Inflammatory macrophage treated with lipopolysaccharide for 1 hour (primary cell): ENCODE measurements around the gene ALMS1.
"Not testable (repeated sequence)": the region's sequence is repeated elsewhere in the genome, so short reads cannot be mapped to it uniquely, and the experiment has no call there.

Source experiments
- DNase-seq, 2 donors: peaks; one replicate each; pipeline ENCODE4 v3.0.0-alpha.2; 2020 to 2022

Gene ALMS1, protein sequence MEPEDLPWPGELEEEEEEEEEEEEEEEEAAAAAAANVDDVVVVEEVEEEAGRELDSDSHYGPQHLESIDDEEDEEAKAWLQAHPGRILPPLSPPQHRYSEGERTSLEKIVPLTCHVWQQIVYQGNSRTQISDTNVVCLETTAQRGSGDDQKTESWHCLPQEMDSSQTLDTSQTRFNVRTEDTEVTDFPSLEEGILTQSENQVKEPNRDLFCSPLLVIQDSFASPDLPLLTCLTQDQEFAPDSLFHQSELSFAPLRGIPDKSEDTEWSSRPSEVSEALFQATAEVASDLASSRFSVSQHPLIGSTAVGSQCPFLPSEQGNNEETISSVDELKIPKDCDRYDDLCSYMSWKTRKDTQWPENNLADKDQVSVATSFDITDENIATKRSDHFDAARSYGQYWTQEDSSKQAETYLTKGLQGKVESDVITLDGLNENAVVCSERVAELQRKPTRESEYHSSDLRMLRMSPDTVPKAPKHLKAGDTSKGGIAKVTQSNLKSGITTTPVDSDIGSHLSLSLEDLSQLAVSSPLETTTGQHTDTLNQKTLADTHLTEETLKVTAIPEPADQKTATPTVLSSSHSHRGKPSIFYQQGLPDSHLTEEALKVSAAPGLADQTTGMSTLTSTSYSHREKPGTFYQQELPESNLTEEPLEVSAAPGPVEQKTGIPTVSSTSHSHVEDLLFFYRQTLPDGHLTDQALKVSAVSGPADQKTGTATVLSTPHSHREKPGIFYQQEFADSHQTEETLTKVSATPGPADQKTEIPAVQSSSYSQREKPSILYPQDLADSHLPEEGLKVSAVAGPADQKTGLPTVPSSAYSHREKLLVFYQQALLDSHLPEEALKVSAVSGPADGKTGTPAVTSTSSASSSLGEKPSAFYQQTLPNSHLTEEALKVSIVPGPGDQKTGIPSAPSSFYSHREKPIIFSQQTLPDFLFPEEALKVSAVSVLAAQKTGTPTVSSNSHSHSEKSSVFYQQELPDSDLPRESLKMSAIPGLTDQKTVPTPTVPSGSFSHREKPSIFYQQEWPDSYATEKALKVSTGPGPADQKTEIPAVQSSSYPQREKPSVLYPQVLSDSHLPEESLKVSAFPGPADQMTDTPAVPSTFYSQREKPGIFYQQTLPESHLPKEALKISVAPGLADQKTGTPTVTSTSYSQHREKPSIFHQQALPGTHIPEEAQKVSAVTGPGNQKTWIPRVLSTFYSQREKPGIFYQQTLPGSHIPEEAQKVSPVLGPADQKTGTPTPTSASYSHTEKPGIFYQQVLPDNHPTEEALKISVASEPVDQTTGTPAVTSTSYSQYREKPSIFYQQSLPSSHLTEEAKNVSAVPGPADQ (N-terminal part only)

GRCh38 chr2:73385504-73386341 lies at the start of gene ALMS1:
TSS of gene ALMS1 (plus strand) at chr2:73385836. CDS start at chr2:73385869, 33 bp downstream.
- DNase-seq, result peak; percentile 90 to 91

DNA sequence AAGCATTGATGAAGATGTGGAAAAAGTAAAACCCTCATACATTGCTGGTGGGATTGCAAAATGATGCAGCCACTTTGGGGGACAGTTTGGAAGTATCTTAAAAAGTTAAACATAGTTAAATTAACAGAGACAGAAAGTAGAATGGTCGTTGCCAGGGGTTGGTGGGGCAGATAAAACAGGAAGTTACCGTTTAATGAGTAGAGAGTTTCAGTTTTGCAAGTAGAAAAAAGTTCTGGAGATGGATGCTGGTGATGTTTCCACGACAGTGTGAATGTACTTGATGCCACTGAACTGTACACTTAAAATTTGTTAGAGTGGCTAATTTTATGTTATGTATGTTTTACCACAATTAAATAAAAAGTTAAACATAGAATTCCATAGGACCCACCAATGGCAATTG lies 47.8 kb upstream of the ALMS1 start:
- DNase-seq, result no peak

DNA sequence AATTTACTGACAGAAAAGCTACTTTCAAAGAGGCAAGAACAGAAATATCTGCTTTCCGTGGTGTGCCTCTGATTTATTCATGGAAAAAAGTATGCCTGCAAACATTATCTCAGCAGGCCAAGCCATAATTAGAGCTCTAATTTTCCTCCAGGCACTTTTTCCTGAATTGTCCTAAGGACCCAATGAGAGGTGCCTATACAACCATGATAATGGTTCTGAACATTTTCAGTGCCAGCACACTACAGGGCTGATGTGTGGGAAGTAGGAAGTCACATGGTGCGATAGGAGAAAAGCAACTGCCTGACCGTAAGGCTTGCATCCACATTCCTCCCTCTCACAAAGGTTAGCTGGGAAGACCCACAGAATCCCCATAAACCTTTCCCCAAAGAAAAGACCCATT lies 46.4 kb upstream of the ALMS1 start:
- no peak for DNase-seq

DNA sequence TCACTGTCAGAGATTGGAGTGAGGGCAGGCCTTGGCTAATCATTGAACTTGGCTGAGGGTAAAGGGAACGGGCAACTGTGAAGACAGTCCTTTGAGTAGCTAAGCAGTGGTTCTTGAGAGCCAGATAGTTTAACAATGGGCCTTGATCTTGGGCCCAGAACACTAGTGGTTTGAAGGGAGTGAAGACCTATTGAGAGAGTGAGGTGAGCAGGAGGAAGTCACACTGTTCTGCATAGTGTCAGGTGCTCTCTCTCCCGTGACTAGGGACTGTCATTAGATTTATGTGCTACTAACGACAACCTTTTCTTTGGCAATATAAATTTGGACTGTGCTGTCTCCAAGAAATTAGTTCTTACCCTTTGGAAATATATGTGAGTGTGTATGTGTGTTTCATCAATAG lies 44.6 kb upstream of the ALMS1 start:
- DNase-seq, result no peak

DNA sequence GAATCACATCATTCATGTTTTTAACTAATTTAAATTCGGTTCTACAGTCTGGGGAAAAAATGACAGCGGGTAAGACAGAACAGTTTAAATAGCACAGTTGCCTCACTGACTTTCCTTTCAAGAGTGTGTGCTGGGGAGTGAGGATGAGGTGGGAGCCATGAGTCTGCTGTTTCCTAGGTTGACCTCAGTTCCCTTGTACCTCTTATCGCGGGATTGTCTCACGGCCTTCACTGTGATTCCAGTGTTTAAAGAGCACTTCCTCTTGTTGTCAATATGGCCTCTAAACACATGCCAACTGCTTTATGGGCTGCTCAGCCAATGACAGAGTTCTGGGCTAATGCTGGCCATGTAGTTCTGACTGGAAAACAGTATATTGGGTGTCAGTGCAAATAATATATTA lies 41.6 kb upstream of the ALMS1 start:
- DNase-seq, result no peak

GRCh38 chr2:73344747-73345146 lies 40.9 kb upstream of the ALMS1 start:
- not testable (repeated sequence) for DNase-seq

- no peak for DNase-seq
These were observed 35.5 kb upstream of the ALMS1 start for GRCh38 chr2:73350035-73350691.

GRCh38 chr2:73356097-73356496 lies 29.5 kb upstream of the ALMS1 start:
- DNase-seq, result no peak

- no peak for DNase-seq
These were observed 25.5 kb upstream of the ALMS1 start for GRCh38 chr2:73359915-73360697.

DNA sequence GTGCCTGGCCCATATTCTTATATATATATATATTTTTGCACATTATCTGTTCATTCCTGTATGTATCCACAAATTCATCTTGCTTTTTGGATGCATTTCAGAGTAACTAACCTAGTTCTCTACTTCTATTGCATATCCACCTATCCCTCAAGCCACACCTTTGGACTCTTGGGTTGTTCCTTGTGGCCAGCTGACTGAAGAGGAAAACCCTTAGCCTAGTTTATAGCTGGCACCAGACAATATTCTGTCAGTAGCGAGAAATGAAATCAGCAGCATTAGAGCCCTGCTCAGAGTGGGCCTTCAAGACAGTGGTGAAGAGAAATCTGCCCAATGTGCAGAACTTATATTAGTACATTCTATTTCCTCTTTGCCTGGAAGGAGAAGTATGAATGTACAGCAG lies 19.6 kb upstream of the ALMS1 start:
- no peak for DNase-seq

GRCh38 chr2:73368781-73369180 lies 16.9 kb upstream of the ALMS1 start:
- DNase-seq, result no peak

- no peak for DNase-seq
These were observed 15.3 kb upstream of the ALMS1 start for GRCh38 chr2:73370348-73370747.

- DNase-seq, result no peak
These were observed 12.3 kb upstream of the ALMS1 start for GRCh38 chr2:73373344-73373743.

DNA sequence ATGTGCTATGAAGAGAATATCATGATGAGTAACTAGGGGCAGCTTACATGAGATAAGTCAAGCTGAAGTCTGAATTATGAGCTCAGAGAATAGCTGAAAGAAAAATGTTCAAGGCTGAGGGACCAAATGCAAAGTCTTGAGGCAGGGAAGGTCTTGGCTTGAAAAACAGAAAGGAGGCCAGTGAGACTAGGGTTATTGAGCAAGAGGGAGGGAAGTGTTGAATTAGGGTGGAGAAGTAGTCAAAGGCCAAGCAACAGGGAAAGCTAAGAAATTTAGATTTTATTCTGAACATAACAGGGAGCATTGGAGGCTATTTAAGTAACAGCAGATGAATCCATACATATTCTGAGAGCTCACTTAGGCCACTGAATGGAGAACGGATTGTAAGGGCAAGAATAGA lies 11.4 kb upstream of the ALMS1 start:
- no peak for DNase-seq

- DNase-seq, result no peak
These were observed 9.0 kb upstream of the ALMS1 start for GRCh38 chr2:73376681-73377080.

DNA sequence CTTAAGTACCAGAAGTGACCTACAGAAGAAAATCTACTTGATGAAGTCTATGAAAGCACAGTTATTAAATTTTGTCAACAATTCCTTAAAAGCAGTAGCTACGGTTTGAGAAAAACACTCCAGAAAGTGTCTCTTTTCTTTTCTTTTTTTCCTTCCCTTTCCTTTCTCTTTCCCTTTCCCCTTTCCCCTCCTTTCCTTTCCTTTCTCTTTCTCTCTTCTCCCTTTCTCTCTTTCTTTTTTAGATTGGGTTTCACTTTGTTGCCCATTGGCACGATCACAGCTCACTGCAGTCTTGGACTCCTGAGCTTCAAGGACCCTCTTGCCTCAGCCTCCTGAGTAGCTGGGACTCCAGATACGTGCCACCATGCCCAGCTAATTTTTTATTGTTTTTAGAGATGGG lies 2.6 kb upstream of the ALMS1 start:
- no peak for DNase-seq

DNA sequence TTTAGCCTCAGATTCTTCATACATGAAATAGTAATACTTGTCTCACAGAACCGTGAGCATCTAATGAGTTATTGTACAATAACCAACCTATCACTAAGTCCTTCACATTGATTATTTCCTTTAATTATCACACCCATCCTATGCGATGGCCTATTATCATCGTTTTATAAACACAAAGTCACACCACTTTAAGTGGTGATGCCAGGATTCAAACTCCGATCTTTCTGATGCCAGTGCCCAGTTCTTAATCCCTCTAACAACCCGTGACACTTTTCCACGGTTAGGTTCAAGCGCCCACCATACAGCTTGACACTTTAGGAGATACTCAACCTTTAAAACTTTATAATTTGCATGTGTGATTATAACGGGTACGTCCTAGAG lies 523 bp upstream of the ALMS1 start:
- no peak for DNase-seq

DNA sequence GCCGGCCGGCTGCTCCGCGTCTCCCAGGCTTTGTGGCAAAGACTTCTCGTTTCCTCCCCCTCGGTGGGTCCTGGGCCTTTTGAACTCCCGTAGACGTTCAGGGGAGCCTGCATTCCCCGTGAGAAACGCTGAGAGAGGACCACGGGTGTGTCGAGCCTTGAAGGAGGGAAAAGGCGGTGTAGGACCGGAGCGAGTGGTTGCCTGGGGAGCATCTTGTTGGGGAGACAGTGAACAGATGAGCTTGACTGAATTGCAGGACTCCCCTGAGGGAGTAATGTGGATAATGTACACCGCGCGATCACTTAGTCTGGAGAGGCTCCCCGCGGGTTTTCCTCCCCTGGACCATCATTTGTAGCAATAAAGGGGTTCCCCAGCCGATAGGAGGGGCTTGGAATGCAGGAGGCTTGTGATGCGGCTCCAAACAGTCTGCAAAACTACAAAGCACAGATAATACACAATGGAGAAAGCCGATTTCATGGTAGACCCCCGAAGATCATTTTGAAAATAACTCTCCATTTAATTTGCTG lies 769 bp downstream of the ALMS1 start:
- DNase-seq, result peak; percentile 5 to 11

- no peak for DNase-seq
These were observed 1.4 kb downstream of the ALMS1 start for GRCh38 chr2:73386894-73387636.
